H9 (cell line): Measurements from ENCODE around the gene TPBGL. TPM values are rescaled to one million over a fixed set of nuclear protein-coding genes. Genes with fewer than 3 reads are reported as not detected.

Source experiments
- DNase-seq: peaks from one replicate; pipeline ENCODE4 v3.0.0-alpha.2; 2017
- H2AFZ ChIP-seq: one replicate; pipeline ENCODE4 v1.6.1; 2013; ENCODE audit warnings: mild to moderate bottlenecking, low read length, control low read depth, moderate library complexity
- H2AK5ac ChIP-seq: 2 replicates; pipeline ENCODE4 v1.6.1; 2013; ENCODE audit warnings: low read length, control low read depth, mixed read lengths; ENCODE audit not compliant: insufficient read length
- H2BK120ac ChIP-seq: one replicate; pipeline ENCODE4 v1.6.1; 2013; ENCODE audit warnings: low read depth, mild to moderate bottlenecking, low read length, control low read depth, inconsistent platforms; ENCODE audit not compliant: poor library complexity, severe bottlenecking
- H2BK12ac ChIP-seq: 2 replicates; pipeline ENCODE4 v1.6.1; 2013; ENCODE audit warnings: low read length, control low read depth, mixed read lengths, low read depth; ENCODE audit not compliant: insufficient read length
- H2BK15ac ChIP-seq: 2 replicates; pipeline ENCODE4 v1.6.1; 2013; ENCODE audit warnings: low read depth, low read length, control low read depth
- H2BK20ac ChIP-seq: one replicate; pipeline ENCODE4 v1.6.1; 2013; ENCODE audit warnings: low read depth, mild to moderate bottlenecking, low read length, control low read depth, inconsistent platforms; ENCODE audit not compliant: poor library complexity, severe bottlenecking
- H2BK5ac ChIP-seq: 2 replicates; pipeline ENCODE4 v1.6.1; 2013; ENCODE audit warnings: low read length, control low read depth, mixed read lengths; ENCODE audit not compliant: insufficient read length
- H3K14ac ChIP-seq: 2 replicates; pipeline ENCODE4 v1.6.1; 2013; ENCODE audit warnings: low read length, control low read depth; ENCODE audit not compliant: insufficient read depth
- H3K18ac ChIP-seq: 2 replicates; pipeline ENCODE4 v1.6.1; 2013; ENCODE audit warnings: low read depth, mild to moderate bottlenecking, mixed read lengths, low read length, control low read depth; ENCODE audit not compliant: insufficient read length
- H3K23ac ChIP-seq: 2 replicates; pipeline ENCODE4 v1.6.1; 2013; ENCODE audit warnings: low read length, control low read depth, mixed read lengths, low read depth; ENCODE audit not compliant: insufficient read length
- H3K23me2 ChIP-seq: 2 replicates; pipeline ENCODE4 v1.6.1; 2013; ENCODE audit warnings: low read depth, mild to moderate bottlenecking, mixed read lengths, low read length, control low read depth; ENCODE audit not compliant: insufficient read length, poor library complexity, severe bottlenecking
- H3K27ac ChIP-seq: 2 replicates; pipeline ENCODE4 v1.5.1; 2013; ENCODE audit warnings: low read length, control low read depth, mixed read lengths, low read depth; ENCODE audit not compliant: insufficient read length
- H3K27me3 ChIP-seq: 2 replicates; pipeline ENCODE4 v1.6.1; 2013; ENCODE audit warnings: low read length, control low read depth, inconsistent platforms; ENCODE audit not compliant: insufficient read depth
- H3K4ac ChIP-seq: 2 replicates; pipeline ENCODE4 v1.6.1; 2013; ENCODE audit warnings: low read depth, mild to moderate bottlenecking, control low read depth, inconsistent platforms, low read length, moderate library complexity
- H3K4me1 ChIP-seq: 2 replicates; pipeline ENCODE4 v1.6.1; 2013; ENCODE audit warnings: low read length, control low read depth, inconsistent platforms; ENCODE audit not compliant: insufficient read depth
- H3K4me2 ChIP-seq: 2 replicates; pipeline ENCODE4 v1.6.1; 2013; ENCODE audit warnings: low read length, control low read depth, mixed read lengths; ENCODE audit not compliant: insufficient read length, insufficient read depth
- H3K56ac ChIP-seq: 2 replicates; pipeline ENCODE4 v1.6.1; 2013; ENCODE audit warnings: low read depth, mild to moderate bottlenecking, mixed read lengths, low read length, control low read depth; ENCODE audit not compliant: insufficient read length
- H3K79me1 ChIP-seq: 2 replicates; pipeline ENCODE4 v1.6.1; 2013; ENCODE audit warnings: low read depth, mild to moderate bottlenecking, moderate library complexity, low read length, control low read depth, inconsistent platforms; ENCODE audit not compliant: insufficient read depth, poor library complexity, severe bottlenecking
- H3K79me2 ChIP-seq: 2 replicates; pipeline ENCODE4 v1.6.1; 2013; ENCODE audit warnings: low read length, control low read depth, inconsistent platforms; ENCODE audit not compliant: insufficient read depth
- H3K9ac ChIP-seq: 2 replicates; pipeline ENCODE4 v1.6.1; 2013; ENCODE audit warnings: low read length, control low read depth, mixed read lengths; ENCODE audit not compliant: insufficient read length; ENCODE audit errors: extremely low read depth
- H3K9me3 ChIP-seq: one replicate; pipeline ENCODE4 v1.6.1; 2013; ENCODE audit warnings: low read depth, low read length, inconsistent platforms; ENCODE audit not compliant: control insufficient read depth
- H3T11ph ChIP-seq: one replicate; pipeline ENCODE4 v1.6.1; 2013; ENCODE audit warnings: mild to moderate bottlenecking, low read length, control low read depth, inconsistent platforms
- H4K20me1 ChIP-seq: one replicate; pipeline ENCODE4 v1.6.1; 2013; ENCODE audit not compliant: control insufficient read depth, insufficient read length, insufficient read depth
- H4K5ac ChIP-seq: 2 replicates; pipeline ENCODE4 v1.6.1; 2013; ENCODE audit warnings: low read depth, mild to moderate bottlenecking, mixed read lengths, low read length, control low read depth; ENCODE audit not compliant: insufficient read length
- H4K8ac ChIP-seq: replicated peaks from 2 replicates; pipeline ENCODE4 v1.6.1; 2013; ENCODE audit warnings: low read length, control low read depth, mixed read lengths, low read depth; ENCODE audit not compliant: insufficient read length
- H4K91ac ChIP-seq: 2 replicates; pipeline ENCODE4 v1.6.1; 2013; ENCODE audit warnings: low read depth, mild to moderate bottlenecking, moderate library complexity, mixed read lengths, low read length, control low read depth; ENCODE audit not compliant: insufficient read length
- H3K27ac Mint-ChIP-seq, 3 experiments: 2 replicates in 2 of 3; 3 replicates in 1 of 3; pipeline ENCODE4 v1.8.0; 2020 to 2021; ENCODE audit warnings: mixed read lengths in 3 of 3, mild to moderate bottlenecking in 1 of 3, moderate library complexity in 1 of 3
- H3K27me3 Mint-ChIP-seq: 2 replicates; pipeline ENCODE4 v1.8.0; 2021; ENCODE audit warnings: low read depth, mild to moderate bottlenecking, moderate library complexity, mixed read lengths
- H3K36me3 Mint-ChIP-seq, 3 experiments: 2 replicates in 2 of 3; 3 replicates in 1 of 3; pipeline ENCODE4 v1.8.0; 2020 to 2021; ENCODE audit warnings: low read depth in 3 of 3, mixed read lengths in 3 of 3; ENCODE audit not compliant: insufficient read depth in 1 of 3
- H3K4me1 Mint-ChIP-seq, 2 experiments: 2 replicates each; pipeline ENCODE4 v1.8.0; 2020; ENCODE audit warnings: mixed read lengths in 2 of 2
- H3K4me3 Mint-ChIP-seq, 2 experiments: 2 replicates in 1 of 2; 3 replicates in 1 of 2; pipeline ENCODE4 v1.8.0; 2020 to 2021; ENCODE audit warnings: mild to moderate bottlenecking in 2 of 2, mixed read lengths in 2 of 2, moderate library complexity in 1 of 2
- H3K9me3 Mint-ChIP-seq, 2 experiments: 2 replicates in 1 of 2; 3 replicates in 1 of 2; pipeline ENCODE4 v1.8.0; 2020; ENCODE audit warnings: mild to moderate bottlenecking in 2 of 2, mixed read lengths in 2 of 2, moderate library complexity in 1 of 2
- WGBS: extraction: QIAGEN DNeasy Blood & Tissue Kit; methylation state at CpG from one replicate; pipeline ENCODE4 v1.1.7; 2013; ENCODE audit warnings: missing lambda C conversion rate, low lambda C conversion rate, mixed read lengths; ENCODE audit not compliant: insufficient read length; ENCODE audit errors: extremely low coverage; 5-methylcytosine and 5-hydroxymethylcytosine counted together
- total RNA-seq: library from RNA; stranded (reverse); gene quantifications from 2 replicates; pipeline ENCODE4 v1.2.1, GENCODE V29; 2021
- TF ChIP-seq, protein P1 (sequence below): fragments of 200-600 bp; sonication (generic); conservative IDR thresholded peaks from 3 replicates; pipeline ENCODE4 v1.8.0; 2021; ENCODE audit warnings: antibody characterized with exemption, mild to moderate bottlenecking

Gene TPBGL
- total RNA-seq, 1 experiment from 2014 or later = 0.61 TPM

DNA sequence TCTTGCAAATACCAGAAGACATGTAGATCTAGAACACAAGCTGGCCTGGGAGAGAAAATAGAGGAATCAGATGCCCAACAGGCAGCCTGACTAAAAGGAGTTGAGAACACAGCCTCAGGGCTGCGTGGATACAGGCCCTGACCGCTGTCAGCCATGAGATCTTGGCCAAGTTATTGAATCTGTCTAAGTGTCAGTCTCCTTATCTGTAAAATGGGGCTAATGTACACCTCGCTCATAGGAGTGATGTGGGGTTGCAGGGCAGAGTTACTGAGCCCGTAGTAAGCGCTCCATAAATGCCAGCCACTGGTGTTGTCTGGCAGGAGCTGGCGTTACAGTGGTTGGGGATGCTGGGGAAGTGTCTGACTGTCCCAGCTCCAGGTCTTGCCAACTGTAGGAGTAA is 38.4 kb upstream of the TPBGL start:
- no peaks in the 10 kb centered on the region for H3K23me2 ChIP-seq
- H3K9me3 Mint-ChIP-seq = no peaks in the 10 kb centered on the region

More for the DNA sequence above, 38.4 kb upstream of the TPBGL start:
- TF ChIP-seq, protein P1, sequence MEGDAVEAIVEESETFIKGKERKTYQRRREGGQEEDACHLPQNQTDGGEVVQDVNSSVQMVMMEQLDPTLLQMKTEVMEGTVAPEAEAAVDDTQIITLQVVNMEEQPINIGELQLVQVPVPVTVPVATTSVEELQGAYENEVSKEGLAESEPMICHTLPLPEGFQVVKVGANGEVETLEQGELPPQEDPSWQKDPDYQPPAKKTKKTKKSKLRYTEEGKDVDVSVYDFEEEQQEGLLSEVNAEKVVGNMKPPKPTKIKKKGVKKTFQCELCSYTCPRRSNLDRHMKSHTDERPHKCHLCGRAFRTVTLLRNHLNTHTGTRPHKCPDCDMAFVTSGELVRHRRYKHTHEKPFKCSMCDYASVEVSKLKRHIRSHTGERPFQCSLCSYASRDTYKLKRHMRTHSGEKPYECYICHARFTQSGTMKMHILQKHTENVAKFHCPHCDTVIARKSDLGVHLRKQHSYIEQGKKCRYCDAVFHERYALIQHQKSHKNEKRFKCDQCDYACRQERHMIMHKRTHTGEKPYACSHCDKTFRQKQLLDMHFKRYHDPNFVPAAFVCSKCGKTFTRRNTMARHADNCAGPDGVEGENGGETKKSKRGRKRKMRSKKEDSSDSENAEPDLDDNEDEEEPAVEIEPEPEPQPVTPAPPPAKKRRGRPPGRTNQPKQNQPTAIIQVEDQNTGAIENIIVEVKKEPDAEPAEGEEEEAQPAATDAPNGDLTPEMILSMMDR = no peak
- Histone ChIP-seq H3K79me2 (no peaks in the 10 kb centered on the region), H3K14ac (no peak overlapping the region), H3K4me1 (peaks cover 6% of the 10 kb centered on the region; the same call in 1 of the 2 replicates), H4K5ac (no peak overlapping the region), H3K18ac (no peak overlapping the region), H4K20me1 (no peaks in the 10 kb centered on the region), H2BK5ac (no peak overlapping the region), H3K4ac (no peak overlapping the region), H3K9ac (no peak overlapping the region), H3T11ph (no peak overlapping the region), H2BK120ac (no peak overlapping the region), H3K4me2 (no peak overlapping the region), H2AFZ (no peak overlapping the region), H3K23ac (no peak overlapping the region), H3K56ac (no peak overlapping the region), H3K27me3 (no peaks in the 10 kb centered on the region), H3K9me3 (no peaks in the 10 kb centered on the region), H3K27ac (no peak overlapping the region), H2BK15ac (no peak overlapping the region), H2BK20ac (no peak overlapping the region), H2BK12ac (no peak overlapping the region), H2AK5ac (no peak overlapping the region), H4K91ac (no peak overlapping the region), H3K79me1 (no peaks in the 10 kb centered on the region), H4K8ac (no peak overlapping the region)
- Mint-ChIP-seq H3K4me3 (no peak overlapping the region), H3K36me3 (no peaks in the 10 kb centered on the region; a peak in 1 of 7 replicates), H3K27me3 (peaks cover 3% of the 10 kb centered on the region), H3K27ac (no peak overlapping the region), H3K4me1 (peaks cover 28% of the 10 kb centered on the region in 2 experiments)
- WGBS = no CpG with 5 or more reads among the region's 6 CpGs
- no peak for DNase-seq
